Smooth muscle cell (in vitro differentiated cells): Measurements from ENCODE around the gene DHRS1. TPM values are rescaled to one million over a fixed set of nuclear protein-coding genes. Genes with fewer than 3 reads are reported as not detected.

Experiments used
- DNase-seq: peaks from one replicate; lab custom pipeline; 2025; ENCODE audit not compliant: unreplicated experiment; lab: John Stamatoyannopoulos, UW
- H2AFZ ChIP-seq: fragments of 200-600 bp; sonication (generic); 2 replicates; pipeline ENCODE4 v1.6.0; 2016; ENCODE audit warnings: antibody characterized with exemption, low read depth, mild to moderate bottlenecking
- H3F3A ChIP-seq: fragments of 200-600 bp; sonication (generic); 2 replicates; pipeline ENCODE4 v1.6.0; 2017; ENCODE audit warnings: antibody characterized with exemption, low read depth
- H3K27ac ChIP-seq: fragments of 200-600 bp; sonication (generic); 2 replicates; pipeline ENCODE4 v1.5.1; 2016; ENCODE audit warnings: low read depth, mild to moderate bottlenecking
- H3K27me3 ChIP-seq: fragments of 200-600 bp; sonication (generic); 2 replicates; pipeline ENCODE4 v1.6.1; 2016; ENCODE audit warnings: low read depth, mild to moderate bottlenecking
- H3K36me3 ChIP-seq: fragments of 200-600 bp; sonication (generic); 2 replicates; pipeline ENCODE4 v1.5.1; 2016; ENCODE audit warnings: low read depth
- H3K4me1 ChIP-seq: fragments of 200-600 bp; sonication (generic); 2 replicates; pipeline ENCODE4 v1.5.1; 2016; ENCODE audit warnings: low read depth
- H3K4me2 ChIP-seq: fragments of 200-600 bp; sonication (generic); 2 replicates; pipeline ENCODE4 v1.6.0; 2016; ENCODE audit warnings: mild to moderate bottlenecking
- H3K4me3 ChIP-seq: fragments of 200-600 bp; sonication (generic); 2 replicates; pipeline ENCODE4 v1.5.1; 2016; ENCODE audit warnings: mild to moderate bottlenecking
- H3K79me2 ChIP-seq: fragments of 200-600 bp; sonication (generic); 2 replicates; pipeline ENCODE4 v1.6.0; 2016; ENCODE audit warnings: low read depth, mild to moderate bottlenecking
- H3K9ac ChIP-seq: fragments of 200-600 bp; sonication (generic); 2 replicates; pipeline ENCODE4 v1.6.0; 2016; ENCODE audit warnings: low read depth
- H3K9me3 ChIP-seq: fragments of 200-600 bp; sonication (generic); replicated peaks from 2 replicates; pipeline ENCODE4 v1.5.1; 2016; ENCODE audit warnings: low read depth
- H4K20me1 ChIP-seq: fragments of 200-600 bp; sonication (generic); 2 replicates; pipeline ENCODE4 v1.6.0; 2016; ENCODE audit warnings: low read depth
- CTCF ChIP-seq: fragments of 200-600 bp; sonication (generic); IDR thresholded peaks from 2 replicates; pipeline ENCODE4 v1.5.1; 2017; ENCODE audit warnings: borderline replicate concordance, mild to moderate bottlenecking, antibody characterized with exemption; ENCODE audit not compliant: insufficient read depth, poor library complexity, severe bottlenecking
- WGBS: methylation state at CpG from one replicate; pipeline ENCODE4 v1.1.7; 2016; ENCODE audit warnings: low lambda C conversion rate; 5-methylcytosine and 5-hydroxymethylcytosine counted together
- polyA plus RNA-seq: library from polyadenylated mRNA; unstranded; fragments of >200 nt; fragmentation: Nextera tagmentation; extraction: Ambion mirVana; gene quantifications from 2 replicates; pipeline ENCODE4 v1.2.1, GENCODE V29; 2016
- total RNA-seq: library from RNA; depleted of rRNA; stranded (reverse); fragments of >200 nt; gene quantifications from 2 replicates; pipeline ENCODE4 v1.2.3, GENCODE V29; 2014

The DHRS1 gene
- total and polyA plus RNA-seq, 2 experiments from 2014 or later: 22.5 to 25.2 TPM

- no peaks in the 10 kb centered on the region for H3K27me3 ChIP-seq
- no peaks in the 10 kb centered on the region for H4K20me1 ChIP-seq
- H3K27ac ChIP-seq: no peak overlapping the region
- DNase-seq: no peak
- no peak overlapping the region for H3K4me2 ChIP-seq
- WGBS: 80% methylated on average over 4 of the region's 4 CpGs
- H3K9me3 ChIP-seq: no peaks in the 10 kb centered on the region
- H3K4me3 ChIP-seq: no peak overlapping the region
- H3K9ac ChIP-seq: no peak overlapping the region
- no peak for TF ChIP-seq CTCF
- no peak overlapping the region for H2AFZ ChIP-seq
- H3K36me3 ChIP-seq: no peaks in the 10 kb centered on the region
- no peaks in the 10 kb centered on the region for H3K4me1 ChIP-seq
- H3F3A ChIP-seq: no peaks in the 10 kb centered on the region
- no peaks in the 10 kb centered on the region for H3K79me2 ChIP-seq
These were observed 38.8 kb downstream of the DHRS1 start for GRCh38 chr14:24260780-24261157.

- no peak for TF ChIP-seq CTCF
- no peak for DNase-seq
- Histone ChIP-seq H3K4me3 (no peak overlapping the region), H4K20me1 (no peaks in the 10 kb centered on the region), H3K9ac (no peak overlapping the region), H3K9me3 (no peaks in the 10 kb centered on the region), H3K4me2 (no peak overlapping the region), H3K4me1 (no peaks in the 10 kb centered on the region), H3F3A (no peaks in the 10 kb centered on the region), H3K27me3 (no peaks in the 10 kb centered on the region), H3K27ac (no peak overlapping the region), H3K79me2 (no peaks in the 10 kb centered on the region), H3K36me3 (no peaks in the 10 kb centered on the region), H2AFZ (no peak overlapping the region)
- 90% methylated on average over 16 of the region's 16 CpGs for WGBS
These were observed 39.4 kb downstream of the DHRS1 start for GRCh38 chr14:24260026-24260779.

GRCh38 chr14:24259282-24260025 lies 40.1 kb downstream of the DHRS1 start:
- no peaks in the 10 kb centered on the region for H3K79me2 ChIP-seq
- no peak for TF ChIP-seq CTCF
- no peaks in the 10 kb centered on the region for H3K36me3 ChIP-seq
- WGBS: 85% methylated on average over 16 of the region's 16 CpGs
- no peaks in the 10 kb centered on the region for H3K4me1 ChIP-seq
- H3K27me3 ChIP-seq: no peaks in the 10 kb centered on the region
- H3K9me3 ChIP-seq: no peaks in the 10 kb centered on the region
- no peaks in the 10 kb centered on the region for H4K20me1 ChIP-seq
- no peak overlapping the region for H3K4me2 ChIP-seq
- no peak overlapping the region for H3K4me3 ChIP-seq
- H3K27ac ChIP-seq: no peak overlapping the region
- no peaks in the 10 kb centered on the region for H3F3A ChIP-seq
- no peak overlapping the region for H2AFZ ChIP-seq
- DNase-seq: no peak
- no peak overlapping the region for H3K9ac ChIP-seq
